ENCODE results near the gene GPATCH8.
"Not testable (repeated sequence)": the region's sequence is repeated elsewhere in the genome, so short reads cannot be mapped to it uniquely, and the experiment has no call there.

The GPATCH8 gene

DNA sequence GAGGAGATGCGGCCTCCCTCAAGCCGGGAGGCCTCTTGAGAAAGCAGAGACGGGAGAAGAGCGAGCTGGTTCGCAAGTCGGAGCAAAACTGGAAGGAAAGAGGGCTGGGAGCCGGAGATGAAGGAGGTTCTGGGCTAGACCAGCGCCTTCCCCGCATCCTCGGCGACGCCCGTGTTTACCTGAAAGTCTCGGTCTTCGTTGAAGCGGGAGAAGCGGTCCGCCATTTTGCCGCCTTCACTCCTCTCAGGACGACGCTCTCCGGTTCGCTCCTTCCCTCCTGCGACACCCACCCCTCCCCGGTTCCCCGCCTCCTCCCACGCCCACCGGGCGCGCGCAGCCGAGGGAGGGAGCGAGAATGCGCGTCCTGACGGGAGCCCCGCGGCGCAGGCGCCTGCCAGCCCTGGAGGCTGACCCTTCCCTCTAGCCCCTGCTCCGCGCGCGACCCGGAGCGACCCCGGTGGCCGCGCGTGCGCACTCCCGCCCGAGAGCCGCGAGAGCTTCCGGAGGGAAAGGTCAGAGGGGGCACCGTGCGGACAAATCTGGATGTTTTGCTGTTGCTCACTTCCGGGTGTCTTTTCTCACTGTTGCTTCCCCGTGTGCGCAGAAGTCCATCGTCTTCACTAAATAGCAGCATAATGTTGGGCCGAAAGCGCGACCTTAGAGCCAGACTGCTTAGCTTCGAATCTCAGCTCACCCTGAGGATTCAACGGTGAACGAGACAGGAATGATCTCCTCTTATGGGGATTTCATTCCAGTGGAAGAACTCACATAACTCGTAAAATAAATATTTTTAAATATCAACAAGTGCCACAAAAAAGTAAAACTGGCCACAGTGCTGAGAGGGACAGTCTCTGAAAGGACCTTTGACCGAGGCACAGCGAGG is at the start of gene GPATCH8:
TSS of gene GPATCH8 (minus strand) at position 260 of the 883 bp plus-strand sequence. CDS start at position 224, 36 bp downstream.
- DNase-seq (ENCODE audit: low spot score), result peak; percentile 99

DNA sequence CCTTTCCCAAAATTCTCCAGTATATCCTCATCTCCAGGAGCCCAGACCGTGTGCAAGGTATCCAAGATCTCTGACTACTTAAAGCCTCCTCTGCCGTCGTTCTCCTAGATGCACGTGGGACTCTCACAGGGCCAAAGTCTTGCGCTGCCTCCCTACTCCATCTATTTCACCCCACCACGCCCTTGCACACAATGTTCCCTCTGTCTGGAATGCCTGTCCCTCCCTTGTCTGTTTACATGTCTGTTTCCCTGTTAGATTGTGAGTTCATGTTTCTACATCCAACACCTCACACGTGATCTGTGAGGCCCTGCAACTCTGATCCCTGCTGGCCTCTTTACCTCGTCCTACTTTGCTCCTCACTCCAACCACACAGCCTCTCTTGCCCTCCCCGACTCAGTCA is 49.2 kb upstream of the GPATCH8 start:
- no peak for DNase-seq (ENCODE audit: low spot score)

DNA sequence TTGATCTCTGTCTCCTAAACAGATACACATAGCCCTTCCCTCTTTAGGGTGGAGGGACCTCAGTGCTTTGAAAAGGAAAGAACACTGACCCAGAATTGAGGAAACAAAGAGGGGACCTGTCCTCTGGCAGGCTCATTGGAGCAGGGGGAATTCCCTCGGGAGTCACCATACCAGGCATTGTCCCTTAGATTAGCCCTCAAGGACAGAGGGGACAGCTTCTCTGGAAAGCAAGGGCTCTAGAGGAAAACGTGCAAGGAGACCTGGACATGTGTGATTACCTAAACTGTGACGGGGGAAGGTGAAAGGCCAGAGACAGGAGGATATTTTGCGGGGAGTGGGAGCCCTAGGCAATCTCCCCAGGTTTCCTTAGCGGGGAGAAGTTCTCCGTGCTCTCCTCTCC is 46.5 kb upstream of the GPATCH8 start:
- no peak for DNase-seq (ENCODE audit: low spot score)

DNA sequence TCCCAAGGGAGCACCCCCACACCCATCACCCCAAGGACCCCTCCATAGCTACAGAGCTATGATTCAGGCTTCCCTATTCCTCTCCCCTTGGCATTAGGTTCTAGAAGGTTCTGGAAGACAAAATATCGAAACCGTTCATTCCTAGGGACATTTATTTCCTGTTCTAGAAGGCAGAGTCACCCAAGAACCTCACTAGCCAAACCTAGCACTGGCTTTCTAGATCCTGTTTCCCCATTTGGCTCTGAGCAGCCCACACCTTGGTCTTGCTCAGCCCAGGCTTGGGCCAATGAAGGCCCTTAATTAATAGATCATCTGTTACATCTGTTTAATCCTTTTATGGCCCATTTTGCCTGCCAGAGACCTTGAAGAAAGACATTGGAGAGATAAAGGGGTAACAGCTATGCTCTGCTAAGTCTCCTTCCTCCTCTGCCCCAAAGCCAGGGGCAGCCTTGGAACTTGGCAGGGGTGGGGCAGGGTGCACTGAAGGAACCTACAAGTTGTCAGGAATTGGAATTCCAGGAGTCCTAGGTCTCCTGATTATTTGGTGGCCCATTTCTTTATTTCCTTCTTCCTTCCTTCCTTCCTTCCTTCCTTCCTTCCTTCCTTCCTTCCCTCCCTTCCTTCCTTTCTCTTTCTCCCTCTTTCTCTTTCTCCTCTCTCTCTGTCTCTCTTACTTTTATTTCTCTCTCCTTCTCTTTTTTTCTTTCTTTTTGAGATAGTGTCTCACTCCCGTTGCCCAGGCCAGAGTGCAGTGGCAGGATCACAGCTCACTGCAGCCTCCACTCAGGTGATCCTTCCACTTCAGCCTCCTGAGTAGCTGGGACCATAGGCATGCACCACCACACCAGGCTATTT is 45.4 kb upstream of the GPATCH8 start:
- DNase-seq (ENCODE audit: low spot score), result no peak

DNA sequence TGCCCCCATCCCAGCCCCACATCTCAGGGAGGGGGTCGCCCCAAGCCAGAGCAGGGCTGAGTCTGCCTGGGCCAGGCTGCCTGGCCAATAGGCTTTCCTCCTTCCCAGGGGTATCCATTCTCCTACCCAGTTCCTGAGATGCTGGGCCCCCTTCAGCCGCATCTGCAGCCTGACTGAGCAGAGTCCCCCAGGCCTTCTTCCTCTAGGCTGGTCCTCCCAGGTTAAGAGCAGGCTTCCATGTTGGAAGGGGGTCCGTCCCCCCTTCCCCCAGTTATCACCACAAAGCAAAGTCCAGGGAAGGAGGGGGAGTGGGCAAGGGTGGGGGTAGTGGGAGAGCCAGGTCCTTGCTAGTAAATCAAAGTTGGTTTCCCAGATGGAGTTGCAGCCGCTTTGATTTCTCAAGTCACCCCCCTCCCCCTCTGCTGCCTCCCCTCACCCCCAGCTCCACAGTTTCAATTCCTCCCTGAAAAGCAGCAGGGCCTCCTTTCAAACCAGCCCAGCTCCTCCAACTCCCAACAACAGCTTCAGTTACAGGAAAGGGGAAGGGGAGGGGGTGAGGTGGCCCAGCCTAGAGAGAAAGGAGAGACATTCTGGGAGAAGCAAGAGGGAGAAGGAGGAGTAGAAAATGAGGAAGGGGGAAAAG is 44.5 kb upstream of the GPATCH8 start:
- DNase-seq (ENCODE audit: low spot score), result no peak

DNA sequence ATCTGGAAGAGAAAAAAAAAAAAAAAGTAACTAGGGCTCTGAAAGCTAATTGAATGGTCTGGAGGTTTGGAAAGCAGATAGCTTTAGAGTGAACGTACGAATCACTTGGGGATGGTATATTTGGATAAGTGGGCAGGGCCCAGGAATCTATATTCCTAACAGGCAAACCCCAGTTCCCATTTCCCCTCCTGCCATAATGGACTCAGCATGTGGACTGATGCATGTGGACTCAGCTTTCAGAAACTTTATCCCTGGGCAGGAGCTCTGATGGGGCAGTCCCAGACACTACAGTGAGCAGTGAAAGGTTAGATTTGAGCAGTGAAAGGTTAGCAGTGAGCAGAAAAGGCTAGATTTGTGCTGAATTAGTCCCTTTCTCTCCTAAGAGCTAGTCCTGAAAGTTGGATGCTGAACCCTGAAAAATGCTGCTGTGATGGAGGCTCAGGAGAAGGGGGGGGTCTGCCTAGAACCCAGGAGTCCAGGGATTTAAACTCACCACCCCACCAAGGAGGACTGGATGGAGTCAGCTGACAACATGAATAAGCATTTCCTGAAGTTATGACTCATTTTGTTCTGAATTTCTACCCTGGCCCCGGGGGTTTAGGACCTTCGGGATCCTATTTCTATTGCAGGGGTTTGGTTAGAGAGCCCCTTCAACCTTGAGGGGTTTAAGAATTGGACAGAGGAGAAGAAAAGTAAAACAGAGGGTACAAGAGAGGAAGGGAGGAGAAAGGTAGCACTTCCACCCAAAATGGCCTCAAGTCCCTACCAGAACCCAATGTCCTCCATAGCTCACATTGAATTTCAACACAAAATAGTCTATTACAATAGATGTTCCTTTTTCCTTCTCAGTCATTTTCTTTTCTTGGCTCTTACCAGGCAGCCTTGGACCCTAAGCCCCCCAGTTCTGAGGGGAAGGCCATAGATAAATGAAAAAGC is 43.7 kb upstream of the GPATCH8 start:
- DNase-seq (ENCODE audit: low spot score), result no peak

DNA sequence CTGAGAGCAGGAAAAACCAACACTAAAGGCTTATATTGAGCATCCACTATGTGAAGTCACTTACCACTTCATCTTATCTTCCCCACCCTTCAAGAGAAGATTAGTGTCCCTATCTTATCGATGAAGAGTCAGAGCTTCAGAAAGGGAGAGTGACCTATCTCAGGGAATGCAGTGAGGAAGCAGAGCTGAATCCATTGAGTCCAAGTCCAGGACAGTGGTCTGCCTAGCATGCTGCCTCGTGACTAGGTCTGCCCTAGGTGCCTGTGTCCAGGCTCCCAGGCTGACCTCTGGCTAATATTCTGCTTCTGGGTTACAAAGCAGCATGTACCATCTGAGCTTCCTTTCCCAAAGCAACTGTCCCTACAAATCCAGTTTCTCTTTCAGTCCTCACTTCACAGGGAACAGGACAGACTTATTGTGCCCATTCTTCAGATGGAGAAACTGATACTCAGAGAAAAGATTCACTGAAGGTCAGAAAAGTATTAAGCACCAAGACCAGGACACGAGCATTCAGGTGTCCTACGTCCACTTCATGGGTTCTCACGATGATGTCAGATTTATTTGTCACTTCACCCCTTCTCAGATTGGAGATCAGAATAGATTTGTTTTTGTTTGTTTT is 40.8 kb upstream of the GPATCH8 start:
- no peak for DNase-seq (ENCODE audit: low spot score)

DNA sequence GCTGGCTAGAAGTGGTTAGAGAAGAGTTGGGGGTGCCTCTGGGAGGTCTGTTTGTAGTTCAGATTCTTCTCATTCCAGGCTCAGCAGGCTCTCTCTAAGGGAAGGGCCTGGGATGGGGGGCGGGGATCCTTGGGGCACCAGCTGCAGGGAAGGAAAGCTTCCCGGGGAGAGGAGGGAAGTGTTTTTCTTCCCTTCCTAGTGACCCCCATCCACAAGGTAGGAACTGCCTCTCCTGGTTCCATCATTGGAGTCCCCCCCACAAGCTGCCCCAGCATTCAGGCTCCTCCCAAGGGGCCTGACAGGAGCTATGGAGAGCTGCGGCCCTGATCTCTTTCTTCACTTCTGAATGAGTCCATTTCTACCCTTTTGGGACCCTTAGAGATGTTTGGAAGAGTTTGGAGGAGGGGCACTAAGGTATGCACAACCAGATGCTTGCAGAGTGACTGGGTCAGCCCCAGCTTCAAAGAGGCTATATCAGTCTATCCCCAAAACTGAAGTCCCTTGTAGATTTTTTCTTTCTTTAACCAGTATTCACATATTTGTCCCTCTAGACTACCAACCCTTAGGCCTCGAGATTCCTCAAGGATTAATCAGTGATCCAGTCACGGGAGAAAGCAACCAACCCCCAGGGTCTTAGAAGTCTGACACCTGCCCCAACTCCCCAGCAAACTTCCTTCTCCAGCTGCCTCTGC is 40.2 kb upstream of the GPATCH8 start:
- peak; percentile 84 for DNase-seq (ENCODE audit: low spot score)

DNA sequence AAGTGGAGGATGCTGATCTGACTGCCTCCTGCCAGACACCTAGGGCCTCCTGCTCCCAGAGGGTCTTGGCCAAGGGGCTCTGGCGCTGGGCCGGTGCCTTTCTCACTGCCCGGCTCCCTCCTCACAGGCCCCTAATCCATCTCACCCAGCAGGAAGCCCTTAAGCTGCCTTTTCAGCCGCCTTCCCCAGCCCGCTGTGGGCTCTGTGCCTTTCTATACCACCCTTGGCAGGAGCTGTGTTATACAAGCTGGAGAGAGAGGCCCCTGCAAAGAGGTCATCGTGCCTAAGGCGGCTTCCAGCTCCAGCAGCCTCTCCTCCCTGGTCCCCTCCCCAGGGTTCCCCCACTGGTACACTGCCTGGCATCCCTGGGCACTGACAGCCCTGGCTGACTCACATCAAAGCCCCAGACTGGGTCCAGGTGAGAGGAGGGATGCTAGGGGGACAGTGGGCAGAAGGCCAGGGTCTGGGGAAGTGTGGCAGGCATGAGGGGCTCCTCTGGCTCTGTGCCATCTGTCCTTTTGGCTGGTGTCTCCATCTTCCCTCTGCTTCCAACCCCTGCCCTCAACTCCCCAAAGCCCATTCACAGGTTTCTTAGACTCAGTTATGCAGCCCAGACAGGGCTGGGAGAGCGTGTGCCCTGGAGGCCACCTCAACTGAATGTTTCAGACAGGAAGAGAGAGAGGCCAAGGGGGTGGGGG is 38.8 kb upstream of the GPATCH8 start:
- no peak for DNase-seq (ENCODE audit: low spot score)

DNA sequence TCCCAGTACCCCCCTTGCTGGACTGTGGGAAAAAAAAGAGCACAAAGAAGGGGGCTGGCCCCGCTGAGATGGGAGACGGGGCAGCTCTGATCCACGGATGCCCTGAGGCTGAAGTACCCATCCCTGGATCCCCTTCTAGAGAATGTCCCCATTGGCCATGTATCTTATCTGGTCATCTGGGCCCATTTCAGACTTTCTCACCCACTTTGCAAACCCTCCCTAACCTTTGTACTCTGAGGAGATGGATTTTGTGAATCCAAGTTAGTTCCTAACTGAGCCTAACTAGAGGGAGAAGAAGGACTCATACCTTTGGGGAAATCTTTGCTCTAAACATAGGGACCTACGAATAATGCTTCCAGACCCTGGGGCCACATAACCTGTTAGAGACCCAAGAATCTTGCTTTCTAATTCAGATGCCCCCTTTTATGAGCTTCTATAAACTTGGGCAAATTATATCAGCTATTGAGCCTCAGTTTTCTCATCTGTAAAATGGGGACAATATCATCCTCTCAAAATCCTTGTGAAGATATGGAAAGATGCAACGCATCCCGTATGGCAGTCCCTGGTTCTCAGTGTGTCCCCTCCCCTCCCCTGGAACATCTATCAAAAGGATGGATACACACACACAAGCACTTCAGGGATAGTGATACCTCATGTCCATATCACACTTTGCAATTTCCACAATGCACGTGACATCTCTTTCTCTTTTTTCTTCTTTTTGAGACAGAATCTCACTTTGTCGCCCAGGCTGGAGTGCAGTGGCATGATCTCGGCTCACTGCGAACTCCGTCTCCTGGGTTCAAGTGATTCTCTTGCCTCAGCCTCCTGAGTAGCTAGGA is 37.3 kb upstream of the GPATCH8 start:
- no peak for DNase-seq (ENCODE audit: low spot score)

DNA sequence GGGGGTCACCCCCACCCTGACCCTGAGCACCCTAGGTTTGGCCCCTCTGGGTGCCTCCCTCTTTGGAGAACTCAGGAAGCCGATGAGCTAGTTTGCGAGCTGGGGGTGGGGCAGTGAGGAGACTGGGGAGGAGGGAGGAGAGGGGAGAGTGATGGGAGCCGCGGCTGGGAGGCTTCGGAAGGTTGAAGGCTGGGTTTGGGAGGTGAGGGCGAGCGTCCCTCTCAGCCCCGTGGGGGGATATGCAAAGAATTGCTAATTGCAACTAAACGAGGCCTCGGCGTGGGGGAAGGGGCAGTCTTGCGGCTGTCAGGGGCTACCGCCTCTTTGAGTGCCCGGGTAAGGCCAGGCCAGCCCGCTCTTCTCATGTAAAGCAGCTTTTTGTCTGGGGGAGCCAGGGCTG is 36.5 kb upstream of the GPATCH8 start:
- DNase-seq (ENCODE audit: low spot score), result no peak

DNA sequence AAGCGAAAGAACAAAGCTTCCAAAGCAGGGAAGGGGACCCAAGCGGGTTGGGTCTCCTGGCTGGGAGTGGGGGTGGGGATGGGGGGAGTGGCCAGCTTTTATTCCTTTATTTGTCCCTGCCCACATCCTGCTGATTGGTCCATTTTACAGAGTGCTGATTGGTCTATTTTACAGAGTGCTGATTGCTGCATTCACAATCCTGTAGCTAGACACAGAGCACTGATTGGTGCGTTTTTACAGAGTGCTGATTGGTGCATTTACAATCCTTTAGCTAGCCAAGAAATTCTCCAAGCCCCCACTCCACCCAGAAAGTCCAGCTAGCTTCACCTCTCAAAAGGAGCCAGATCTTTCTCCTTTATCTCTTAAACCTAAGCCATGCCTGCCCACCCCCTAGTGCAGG is 34.7 kb upstream of the GPATCH8 start:
- not testable (repeated sequence) for DNase-seq (ENCODE audit: low spot score)

DNA sequence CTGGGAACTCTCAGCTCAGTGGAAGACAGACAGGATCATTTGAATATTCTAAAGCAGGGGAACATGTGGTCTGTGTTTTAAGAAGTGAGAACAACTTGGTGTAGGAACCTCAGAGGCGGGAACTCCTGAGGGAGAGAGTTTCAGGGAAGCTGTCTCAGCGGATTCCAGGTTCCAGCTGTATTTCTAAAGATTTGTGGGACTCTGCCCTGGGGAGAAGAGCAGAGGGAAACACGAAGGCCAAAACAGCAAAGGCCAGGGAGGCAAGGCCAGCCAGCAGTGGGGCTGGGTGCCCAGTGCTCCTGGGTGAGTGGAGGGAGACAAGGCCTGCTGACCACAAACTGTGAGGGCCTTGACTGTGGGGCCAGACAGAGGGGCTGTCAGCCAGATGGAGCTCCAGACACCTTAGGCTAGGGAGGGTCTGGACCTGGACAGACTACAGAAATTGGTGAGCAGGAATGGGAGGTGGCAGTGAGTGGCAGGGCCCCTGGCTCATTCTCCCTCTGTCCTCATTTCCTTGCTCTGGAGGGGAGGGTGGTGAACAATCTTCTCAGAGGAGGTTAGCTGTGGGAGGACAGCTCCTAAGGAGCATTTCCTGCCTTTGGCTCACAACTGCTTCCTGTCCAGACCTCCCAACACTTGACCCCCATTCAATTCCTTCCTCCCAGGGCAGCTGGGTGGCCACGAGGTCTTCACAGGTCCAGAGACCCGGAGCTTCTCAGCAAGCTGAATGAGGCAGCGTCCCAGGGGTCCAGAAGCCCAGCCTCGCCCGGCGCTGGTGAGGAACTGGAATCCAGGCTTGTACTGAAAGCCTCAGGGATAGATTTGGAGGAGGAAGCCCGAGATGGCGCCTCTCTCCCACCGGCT is 33.1 kb upstream of the GPATCH8 start:
- no peak for DNase-seq (ENCODE audit: low spot score)

DNA sequence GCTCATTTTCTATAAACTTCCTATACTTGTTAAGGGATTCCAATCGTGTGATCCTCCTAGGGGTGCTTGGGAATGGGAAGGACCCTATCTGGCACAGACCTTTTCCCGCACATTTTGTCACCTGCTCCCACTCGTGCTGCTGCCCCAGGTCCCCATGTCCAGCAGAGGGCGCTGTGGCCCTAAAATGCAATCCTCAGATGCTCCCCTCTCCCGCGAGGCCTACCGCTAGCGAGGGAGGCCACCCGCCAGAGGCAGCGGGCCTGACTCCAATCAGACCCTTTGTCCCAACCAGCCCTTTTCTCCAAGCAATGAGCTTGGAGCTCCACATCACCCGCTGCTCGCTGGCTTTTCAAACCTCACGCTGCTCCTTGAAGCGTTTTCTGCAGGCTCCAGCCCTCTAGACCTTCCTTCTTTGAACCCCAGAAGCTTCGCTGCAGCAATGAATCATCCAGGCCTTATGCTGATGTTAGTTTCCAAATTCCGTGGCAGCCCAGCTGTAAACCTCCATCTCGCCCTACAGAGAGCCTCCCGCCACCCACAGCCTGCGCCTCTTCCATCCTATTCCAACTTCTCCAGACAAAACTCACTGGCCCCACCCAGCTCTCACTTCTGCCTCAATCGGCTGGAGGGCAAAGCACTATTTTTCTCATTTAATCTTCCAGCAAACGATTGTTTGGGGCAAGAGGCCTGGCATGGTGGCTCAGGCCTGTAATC is 30.5 kb upstream of the GPATCH8 start:
- DNase-seq (ENCODE audit: low spot score), result peak; percentile 92

DNA sequence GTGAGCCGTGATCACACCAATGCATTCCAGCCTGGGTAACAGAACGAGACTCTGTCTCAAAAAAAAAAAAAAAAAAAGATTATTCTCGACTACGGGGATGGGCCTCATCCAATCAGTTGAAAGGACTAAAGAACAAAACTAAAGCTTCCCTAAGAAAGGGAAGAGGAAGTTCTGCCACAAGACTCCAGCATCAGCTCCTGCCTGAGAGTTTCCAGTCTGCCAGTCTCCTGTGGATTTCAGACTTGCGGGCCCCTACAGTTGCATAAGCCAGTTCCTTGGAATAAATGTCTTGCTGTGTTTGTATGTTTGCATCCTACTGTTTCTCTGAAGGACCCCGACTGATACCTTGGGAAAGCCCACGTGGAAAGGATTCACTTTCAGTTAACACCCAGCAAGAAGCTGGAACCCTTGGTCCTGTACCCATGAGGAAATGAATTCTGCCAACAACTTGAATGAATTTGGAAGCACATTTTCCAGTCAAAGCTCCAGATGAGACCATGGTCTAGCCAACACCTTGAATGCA is 27.8 kb upstream of the GPATCH8 start:
- no peak for DNase-seq (ENCODE audit: low spot score)

DNA sequence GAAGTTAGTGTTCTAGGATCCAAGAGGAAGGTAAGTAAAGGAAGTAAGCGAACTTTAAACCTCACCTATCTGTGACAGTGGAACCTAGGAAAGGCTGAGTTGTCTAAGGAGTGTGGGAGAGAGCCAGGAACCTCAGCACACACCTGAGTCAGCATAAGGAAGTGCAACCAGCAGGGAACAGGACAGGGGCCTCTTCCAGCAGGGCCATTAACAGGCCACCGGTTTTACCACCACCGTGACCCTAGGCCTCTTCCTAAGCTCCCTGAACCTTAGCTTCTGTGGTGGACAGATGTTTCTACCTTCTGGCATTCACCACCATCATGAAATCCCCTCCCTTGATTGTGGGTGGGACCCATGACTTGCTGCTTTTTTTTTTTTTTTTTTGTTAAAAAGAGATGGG is 26.7 kb upstream of the GPATCH8 start:
- no peak for DNase-seq (ENCODE audit: low spot score)

DNA sequence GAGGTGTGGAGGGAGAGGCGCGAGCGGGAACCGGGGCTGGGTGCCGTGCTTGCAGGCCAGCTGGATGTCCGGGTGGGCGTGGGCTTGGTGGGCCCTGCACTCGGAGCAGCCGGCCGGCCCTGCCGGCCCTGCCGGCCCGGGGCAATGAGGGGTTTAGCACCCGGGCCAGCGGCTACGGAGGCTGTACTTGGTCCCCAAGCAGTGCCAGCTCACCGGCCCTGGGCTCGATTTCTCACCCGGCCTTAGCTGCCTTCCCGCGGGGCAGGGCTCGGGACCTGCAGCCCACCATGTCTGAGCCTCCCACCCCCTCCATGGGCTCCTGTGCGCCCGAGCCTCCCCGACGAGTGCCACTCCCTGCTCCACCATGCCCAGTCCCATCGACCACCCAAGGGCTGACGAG is 24.7 kb upstream of the GPATCH8 start:
- DNase-seq (ENCODE audit: low spot score), result no peak

All from AG08396 (cell line).